ENCODE data around the gene ATP2A2.

Gene ATP2A2

GRCh38 chr12:110340706-110341105 is 59.7 kb downstream of the ATP2A2 start:
- DNase-seq (ENCODE audit: low spot score): peak; percentile 87
- peak overlapping the region; percentile 75 for H3K27ac ChIP-seq
- TF ChIP-seq CTCF (conservative IDR thresholded peaks at IDR 0.05; ENCODE audit: low read depth): no peak
- CTCF ChIA-PET: interaction anchor here (0.8 kb wide), 1 partner anchor 91 kb away, joined by 3 read pairs; no protein-coding TSS in a partner anchor
- POLR2A ChIA-PET (ENCODE audit: low non-redundant PET): interaction anchor here (0.6 kb wide), 1 partner anchor 318 kb away, joined by 6 read pairs; no protein-coding TSS in a partner anchor

- no peak for DNase-seq (ENCODE audit: low spot score)
- TF ChIP-seq CTCF (conservative IDR thresholded peaks at IDR 0.05; ENCODE audit: low read depth): no peak
- POLR2A ChIA-PET (ENCODE audit: low non-redundant PET): no interaction called here
- H3K27ac ChIP-seq: peak overlapping the region; percentile 24
- CTCF ChIA-PET: no interaction called here
Measured at GRCh38 chr12:110342157-110342556, 61.1 kb downstream of the ATP2A2 start.

GRCh38 chr12:110343114-110343513 is 62.1 kb downstream of the ATP2A2 start:
- ChIA-PET POLR2A (ENCODE audit: low non-redundant PET) (no interaction called here), CTCF (no interaction called here)
- DNase-seq (ENCODE audit: low spot score): no peak
- H3K27ac ChIP-seq: no peak overlapping the region
- no peak for TF ChIP-seq CTCF (conservative IDR thresholded peaks at IDR 0.05; ENCODE audit: low read depth)

- CTCF ChIA-PET: interaction anchor here (0.5 kb wide), 1 partner anchor 122 kb away, joined by 4 read pairs; no protein-coding TSS in a partner anchor
- peak overlapping the region; percentile 62 for H3K27ac ChIP-seq
Measured at GRCh38 chr12:110343736-110344555, 62.9 kb downstream of the ATP2A2 start.

GRCh38 chr12:110344657-110345056 is 63.6 kb downstream of the ATP2A2 start:
- H3K27ac ChIP-seq: peak overlapping the region; percentile 62
- POLR2A ChIA-PET (ENCODE audit: low non-redundant PET): no interaction called here
- DNase-seq (ENCODE audit: low spot score): no peak
- no peak for TF ChIP-seq CTCF (conservative IDR thresholded peaks at IDR 0.05; ENCODE audit: low read depth)
- CTCF ChIA-PET: no interaction called here

More at GRCh38 chr12:110343736-110344555, 62.9 kb downstream of the ATP2A2 start:
- no peak for TF ChIP-seq CTCF (conservative IDR thresholded peaks at IDR 0.05; ENCODE audit: low read depth)
- POLR2A ChIA-PET (ENCODE audit: low non-redundant PET): no interaction called here
- no peak for DNase-seq (ENCODE audit: low spot score)

GRCh38 chr12:110345176-110345661 is 64.2 kb downstream of the ATP2A2 start:
- H3K27ac ChIP-seq: peak overlapping the region; percentile 62
- POLR2A ChIA-PET (ENCODE audit: low non-redundant PET): interaction anchor here (0.5 kb wide), 1 partner anchor 245 kb away, joined by 5 read pairs; no protein-coding TSS in a partner anchor

More at GRCh38 chr12:110345176-110345661, 64.2 kb downstream of the ATP2A2 start:
- TF ChIP-seq CTCF (conservative IDR thresholded peaks at IDR 0.05; ENCODE audit: low read depth): no peak
- CTCF ChIA-PET: interaction anchor here (0.9 kb wide), 1 partner anchor 26 kb away, joined by 3 read pairs; no protein-coding TSS in a partner anchor
- peak; percentile 88 for DNase-seq (ENCODE audit: low spot score)

Data from RWPE1 (cell line).